GM12878 (cell line): ENCODE measurements around the gene MMEL1. TPM values are rescaled to one million over a fixed set of nuclear protein-coding genes. Genes with fewer than 3 reads are reported as not detected.
A peak's percentile ranks its signal among the peaks of the same experiment; 100 is the strongest.

Source experiments
- ATAC-seq: fragments of 200-7000 bp; cut with Tn5 transposase; 3 replicates; pipeline ENCODE4 v1.9.1; 2020; ENCODE audit warnings: mild to moderate bottlenecking, moderate library complexity
- BruUV-seq: library from RNA; stranded (reverse); fragments of 400-500 nt; replicated peaks from 2 replicates; lab custom pipeline; 2021; lab: Mats Ljungman, UMichigan
- CTCF ChIA-PET: fragments of 300-600 bp; sonication (Branson Sonifier 250); formaldehyde crosslinking; extraction: SDS; loops from one replicate; lab custom pipeline; 2021; ENCODE audit warnings: inconsistent platforms; lab: Yijun Ruan, JAX
- POLR2A ChIA-PET: fragments of 350-600 bp; formaldehyde crosslinking; extraction: SDS; loops from one replicate; lab custom pipeline; 2021; ENCODE audit warnings: inconsistent platforms; lab: Charles Lee
- RAD21 ChIA-PET: fragments of 300-600 bp; sonication (Branson Sonifier 250); formaldehyde crosslinking; loops from one replicate; lab custom pipeline; 2023; ENCODE audit warnings: antibody characterized with exemption; ENCODE audit not compliant: unreplicated experiment; lab: Charles Lee
- SMC1A ChIA-PET: fragments of 300-600 bp; sonication (Branson Sonifier 250); formaldehyde crosslinking; loops from one replicate; lab custom pipeline; 2023; ENCODE audit not compliant: unreplicated experiment, uncharacterized antibody; lab: Charles Lee
- DNase-seq: peaks from one replicate; pipeline ENCODE4 v3.0.0-alpha.2; 2011; ENCODE audit warnings: low read depth, low spot score
- FAIRE-seq: peaks from 3 replicates; lab custom pipeline; 2011; peaks lifted over from hg19 to GRCh38; lab: Jason Lieb, UNC
- H2AFZ ChIP-seq: 2 replicates; pipeline ENCODE4 v1.6.0; 2011; ENCODE audit warnings: low read depth, low read length, control low read depth; ENCODE audit not compliant: control insufficient read depth
- H3K27ac ChIP-seq: 2 replicates; pipeline ENCODE4 v1.5.1; 2011; ENCODE audit warnings: control low read depth; ENCODE audit not compliant: control insufficient read depth, insufficient read depth
- H3K27me3 ChIP-seq, 2 experiments: replicated peaks in 1 of 2; 2 replicates each; pipeline versions ENCODE4 v1.6.0 to v1.6.1; 2011; ENCODE audit warnings: low read length in 1 of 2; ENCODE audit not compliant: control insufficient read depth in 2 of 2, insufficient read depth in 2 of 2
- H3K36me3 ChIP-seq, 2 experiments: 2 replicates each; pipeline ENCODE4 v1.5.1; 2011; ENCODE audit warnings: low read length in 1 of 2; ENCODE audit not compliant: control insufficient read depth in 2 of 2, insufficient read depth in 2 of 2
- H3K4me1 ChIP-seq: 2 replicates; pipeline ENCODE4 v1.6.1; 2011; ENCODE audit warnings: mild to moderate bottlenecking, low read length, moderate library complexity, mixed read lengths; ENCODE audit not compliant: control insufficient read depth, insufficient read depth
- H3K4me2 ChIP-seq: 2 replicates; pipeline ENCODE4 v1.6.0; 2011; ENCODE audit warnings: control low read depth; ENCODE audit not compliant: control insufficient read depth, insufficient read depth
- H3K4me3 ChIP-seq: fragments of 200-600 bp; sonication (generic); 2 replicates; pipeline ENCODE4 v1.5.1; 2016
- H3K79me2 ChIP-seq: 2 replicates; pipeline ENCODE4 v1.6.0; 2011; ENCODE audit warnings: low read length; ENCODE audit not compliant: control insufficient read depth, insufficient read depth
- H3K9ac ChIP-seq: 2 replicates; pipeline ENCODE4 v1.8.0; 2011; ENCODE audit warnings: low read length, control low read depth, mixed read lengths; ENCODE audit not compliant: control insufficient read depth, insufficient read depth
- H3K9me3 ChIP-seq: replicated peaks from 3 replicates; pipeline ENCODE4 v1.5.1; 2011; ENCODE audit warnings: mild to moderate bottlenecking, low read length; ENCODE audit not compliant: control insufficient read depth, insufficient read depth
- H4K20me1 ChIP-seq: 2 replicates; pipeline ENCODE4 v1.6.0; 2011; ENCODE audit not compliant: control insufficient read depth, insufficient read depth
- E2F4 ChIP-seq: IDR thresholded peaks from 2 replicates; pipeline ENCODE4 v1.6.1; 2012; ENCODE audit warnings: low read depth, low read length, improper control_type of control experiment
- HDGF ChIP-seq: fragments of 450-650 bp; IDR thresholded peaks from 2 replicates; pipeline ENCODE4 v1.6.1; 2016; ENCODE audit warnings: antibody characterized with exemption
- JUNB ChIP-seq: IDR thresholded peaks from 2 replicates; pipeline ENCODE4 v1.6.1; 2016; ENCODE audit warnings: antibody characterized with exemption, mild to moderate bottlenecking
- NBN ChIP-seq: fragments of 450-650 bp; IDR thresholded peaks from 2 replicates; pipeline ENCODE4 v1.6.1; 2016
- PKNOX1 ChIP-seq: fragments of 450-650 bp; IDR thresholded peaks from 2 replicates; pipeline ENCODE4 v1.6.1; 2016; ENCODE audit warnings: mild to moderate bottlenecking
- RAD21 ChIP-seq: IDR thresholded peaks from 2 replicates; pipeline ENCODE4 v1.6.1; 2011; ENCODE audit warnings: mild to moderate bottlenecking, low read depth, low read length, moderate library complexity; ENCODE audit not compliant: insufficient read depth
- SMARCA5 ChIP-seq: fragments of 450-650 bp; IDR thresholded peaks from 2 replicates; pipeline ENCODE4 v1.6.1; 2017; ENCODE audit warnings: mild to moderate bottlenecking
- SRF ChIP-seq, 2 experiments: IDR thresholded peaks; 2 replicates each; pipeline ENCODE4 v1.6.1; 2011; ENCODE audit warnings: low read depth in 2 of 2, low read length in 2 of 2, mild to moderate bottlenecking in 1 of 2, moderate library complexity in 1 of 2
- ZBTB4 ChIP-seq: fragments of 450-650 bp; formaldehyde crosslinking; IDR thresholded peaks from 2 replicates; pipeline ENCODE4 v1.4.0; 2022; ENCODE audit warnings: mild to moderate bottlenecking, moderate library complexity
- ZNF384 ChIP-seq: IDR thresholded peaks from 2 replicates; pipeline ENCODE4 v1.6.1; 2012; ENCODE audit warnings: low read depth, mild to moderate bottlenecking, low read length, improper control_type of control experiment, borderline replicate concordance
- WGBS: methylation state at CpG from one replicate; pipeline ENCODE4 v1.1.6; 2016; ENCODE audit warnings: low lambda C conversion rate; ENCODE audit not compliant: insufficient replicate concordance, insufficient coverage; ENCODE audit errors: missing lambda C conversion rate; 5-methylcytosine and 5-hydroxymethylcytosine counted together
- in situ Hi-C: fragments of 300-500 bp; cut with MboI; formaldehyde crosslinking; loops from 9 replicates; pipeline ENCODE4 v1.14.3; 2018; ENCODE audit warnings: mixed read lengths
- intact Hi-C: fragments of 100-400 bp; cut with micrococcal nuclease; formaldehyde crosslinking; loops from one replicate; pipeline ENCODE4 v1.14.2; 2022; ENCODE audit not compliant: unreplicated experiment
- polyA plus RNA-seq, 11 experiments: library from polyadenylated mRNA; depleted of rRNA in 4 of 11; unstranded in 6 of 11; stranded (reverse) in 5 of 11; fragments of >200 nt; fragmentation: Nextera tagmentation in 4 of 11; fragmentation: Illumina TruSeq in 1 of 11; extraction: Ambion mirVana in 4 of 11; extraction: Trizol in 1 of 11; gene quantifications; 1 replicate in 1 of 11; 2 replicates in 10 of 11; pipeline versions ENCODE4 v1.2.1 to v1.2.3, GENCODE V29; 2011 to 2016; ENCODE audit warnings: inconsistent platforms in 2 of 11, missing spikeins in 2 of 11, low read depth in 1 of 11
- total RNA-seq, 4 experiments: library from RNA; depleted of rRNA in 3 of 4; stranded (reverse); fragments of >200 nt in 3 of 4; fragmentation: Illumina TruSeq in 1 of 4; extraction: Trizol in 1 of 4; gene quantifications; 2 replicates each; pipeline versions ENCODE4 v1.2.1 to v1.2.3, GENCODE V29; 2013 to 2021
- TF ChIP-seq, protein P1 (sequence below), 3 experiments: IDR thresholded peaks in 2 of 3; conservative IDR thresholded peaks in 1 of 3; 2 replicates each; pipeline ENCODE4 v1.5.1; 2011; ENCODE audit warnings: low read depth in 3 of 3, low read length in 3 of 3, mild to moderate bottlenecking in 3 of 3, control low read depth in 2 of 3, moderate library complexity in 2 of 3, inconsistent platforms in 1 of 3, mixed read lengths in 1 of 3; ENCODE audit not compliant: control insufficient read depth in 2 of 3, insufficient read depth in 1 of 3; ENCODE audit errors: extremely low read depth in 1 of 3
- TF ChIP-seq, protein P2 (sequence below): fragments of 450-650 bp; IDR thresholded peaks from 2 replicates; pipeline ENCODE4 v1.6.1; 2016; ENCODE audit warnings: mild to moderate bottlenecking, moderate library complexity, borderline replicate concordance

MMEL1 gene
- total and polyA plus RNA-seq, 10 of the 15 experiments (the other 5 are each of a cell fraction or from before 2014, with no cell fraction given): 0.11 TPM; not detected in 9

DNA sequence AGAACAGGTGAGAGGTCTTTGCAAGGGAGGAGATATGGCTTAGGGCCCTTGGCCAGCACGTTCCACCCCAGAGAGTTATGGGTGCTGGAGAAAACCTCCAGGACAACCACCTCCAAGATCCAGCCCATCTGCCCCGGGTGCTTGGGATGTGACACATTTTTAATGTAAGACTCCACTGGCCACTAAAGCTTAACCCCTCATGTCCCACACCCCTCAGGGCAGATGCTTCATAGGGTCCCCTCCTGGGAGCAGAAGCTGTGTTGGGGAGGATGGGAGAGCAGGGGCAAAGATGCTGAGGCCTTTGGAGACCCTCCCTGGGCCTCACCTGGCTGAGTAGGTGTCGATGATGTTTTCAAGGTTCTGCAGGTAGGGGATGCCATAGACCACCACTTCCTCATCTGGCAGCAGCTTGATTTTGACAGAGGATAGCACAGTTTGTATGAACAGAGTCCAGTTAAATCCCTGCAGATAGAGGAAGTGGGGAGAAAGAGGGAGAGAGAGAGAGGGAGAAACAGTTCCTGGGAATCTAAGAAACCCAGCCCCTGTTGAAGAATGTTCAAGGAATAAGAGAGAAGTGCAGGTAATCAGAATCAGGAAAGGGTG, 34.4 kb downstream of the MMEL1 start:
- 21% methylated on average over 3 of the region's 3 CpGs for WGBS
- Histone ChIP-seq H3K9me3 (no peaks in the 10 kb centered on the region), H4K20me1 (no peaks in the 10 kb centered on the region), H3K4me1 (no peaks in the 10 kb centered on the region), H2AFZ (no peak overlapping the region), H3K4me3 (no peak overlapping the region), H3K79me2 (no peaks in the 10 kb centered on the region), H3K9ac (no peak overlapping the region), H3K27me3 (no peaks in the 10 kb centered on the region), H3K4me2 (no peak overlapping the region), H3K27ac (no peak overlapping the region), H3K36me3 (no peaks in the 10 kb centered on the region)
- DNase-seq: no peak
- intact Hi-C loops: no loop called here
- POLR2A ChIA-PET: no interaction called here
- RAD21 ChIA-PET: no interaction called here
- SMC1A ChIA-PET: no interaction called here
- no TSS peak for BruUV-seq
- no peak for FAIRE-seq
- CTCF ChIA-PET: no interaction called here
- in situ Hi-C loops: no loop called here
- no peak for ATAC-seq
- 0 out of 2 replicates have a peak, but pooled peaks have one; percentile 14 for TF ChIP-seq RAD21
- TF ChIP-seq, protein P1, sequence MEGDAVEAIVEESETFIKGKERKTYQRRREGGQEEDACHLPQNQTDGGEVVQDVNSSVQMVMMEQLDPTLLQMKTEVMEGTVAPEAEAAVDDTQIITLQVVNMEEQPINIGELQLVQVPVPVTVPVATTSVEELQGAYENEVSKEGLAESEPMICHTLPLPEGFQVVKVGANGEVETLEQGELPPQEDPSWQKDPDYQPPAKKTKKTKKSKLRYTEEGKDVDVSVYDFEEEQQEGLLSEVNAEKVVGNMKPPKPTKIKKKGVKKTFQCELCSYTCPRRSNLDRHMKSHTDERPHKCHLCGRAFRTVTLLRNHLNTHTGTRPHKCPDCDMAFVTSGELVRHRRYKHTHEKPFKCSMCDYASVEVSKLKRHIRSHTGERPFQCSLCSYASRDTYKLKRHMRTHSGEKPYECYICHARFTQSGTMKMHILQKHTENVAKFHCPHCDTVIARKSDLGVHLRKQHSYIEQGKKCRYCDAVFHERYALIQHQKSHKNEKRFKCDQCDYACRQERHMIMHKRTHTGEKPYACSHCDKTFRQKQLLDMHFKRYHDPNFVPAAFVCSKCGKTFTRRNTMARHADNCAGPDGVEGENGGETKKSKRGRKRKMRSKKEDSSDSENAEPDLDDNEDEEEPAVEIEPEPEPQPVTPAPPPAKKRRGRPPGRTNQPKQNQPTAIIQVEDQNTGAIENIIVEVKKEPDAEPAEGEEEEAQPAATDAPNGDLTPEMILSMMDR (IDR thresholded peaks at IDR 0.05 in 2 of 3, conservative IDR thresholded peaks at IDR 0.05 in 1 of 3; ENCODE audit: control insufficient read depth in 2 of 3, extremely low read depth in 1 of 3, insufficient read depth in 1 of 3, low read depth in 3 of 3, low read length in 3 of 3): peak in 2 of 3 experiments; percentile 13 to 24; a peak in 3 of 6 replicates
- no peak for TF ChIP-seq JUNB
- TF ChIP-seq E2F4: no peak
- TF ChIP-seq ZNF384: no peak
- no peak for TF ChIP-seq SRF (IDR thresholded peaks at IDR 0.05; ENCODE audit: low read depth in 2 of 2, low read length in 2 of 2)
- no peak for TF ChIP-seq ZBTB4 (CRISPR knock-in tag)
- no peak for TF ChIP-seq HDGF
- TF ChIP-seq NBN: no peak
- TF ChIP-seq, protein P2, sequence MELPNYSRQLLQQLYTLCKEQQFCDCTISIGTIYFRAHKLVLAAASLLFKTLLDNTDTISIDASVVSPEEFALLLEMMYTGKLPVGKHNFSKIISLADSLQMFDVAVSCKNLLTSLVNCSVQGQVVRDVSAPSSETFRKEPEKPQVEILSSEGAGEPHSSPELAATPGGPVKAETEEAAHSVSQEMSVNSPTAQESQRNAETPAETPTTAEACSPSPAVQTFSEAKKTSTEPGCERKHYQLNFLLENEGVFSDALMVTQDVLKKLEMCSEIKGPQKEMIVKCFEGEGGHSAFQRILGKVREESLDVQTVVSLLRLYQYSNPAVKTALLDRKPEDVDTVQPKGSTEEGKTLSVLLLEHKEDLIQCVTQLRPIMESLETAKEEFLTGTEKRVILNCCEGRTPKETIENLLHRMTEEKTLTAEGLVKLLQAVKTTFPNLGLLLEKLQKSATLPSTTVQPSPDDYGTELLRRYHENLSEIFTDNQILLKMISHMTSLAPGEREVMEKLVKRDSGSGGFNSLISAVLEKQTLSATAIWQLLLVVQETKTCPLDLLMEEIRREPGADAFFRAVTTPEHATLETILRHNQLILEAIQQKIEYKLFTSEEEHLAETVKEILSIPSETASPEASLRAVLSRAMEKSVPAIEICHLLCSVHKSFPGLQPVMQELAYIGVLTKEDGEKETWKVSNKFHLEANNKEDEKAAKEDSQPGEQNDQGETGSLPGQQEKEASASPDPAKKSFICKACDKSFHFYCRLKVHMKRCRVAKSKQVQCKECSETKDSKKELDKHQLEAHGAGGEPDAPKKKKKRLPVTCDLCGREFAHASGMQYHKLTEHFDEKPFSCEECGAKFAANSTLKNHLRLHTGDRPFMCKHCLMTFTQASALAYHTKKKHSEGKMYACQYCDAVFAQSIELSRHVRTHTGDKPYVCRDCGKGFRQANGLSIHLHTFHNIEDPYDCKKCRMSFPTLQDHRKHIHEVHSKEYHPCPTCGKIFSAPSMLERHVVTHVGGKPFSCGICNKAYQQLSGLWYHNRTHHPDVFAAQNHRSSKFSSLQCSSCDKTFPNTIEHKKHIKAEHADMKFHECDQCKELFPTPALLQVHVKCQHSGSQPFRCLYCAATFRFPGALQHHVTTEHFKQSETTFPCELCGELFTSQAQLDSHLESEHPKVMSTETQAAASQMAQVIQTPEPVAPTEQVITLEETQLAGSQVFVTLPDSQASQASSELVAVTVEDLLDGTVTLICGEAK: no peak
- no peak for TF ChIP-seq PKNOX1
- no peak for TF ChIP-seq SMARCA5
- TF ChIP-seq, all 136 proteins: peak for 2
